GM10847 (cell line): ENCODE measurements around the gene ASPHD2.

Source experiments
- POLR2A ChIP-seq: IDR thresholded peaks from 2 replicates; pipeline ENCODE4 v1.6.1; 2011; ENCODE audit not compliant: insufficient read length; ENCODE audit errors: extremely low read depth

The ASPHD2 gene

DNA sequence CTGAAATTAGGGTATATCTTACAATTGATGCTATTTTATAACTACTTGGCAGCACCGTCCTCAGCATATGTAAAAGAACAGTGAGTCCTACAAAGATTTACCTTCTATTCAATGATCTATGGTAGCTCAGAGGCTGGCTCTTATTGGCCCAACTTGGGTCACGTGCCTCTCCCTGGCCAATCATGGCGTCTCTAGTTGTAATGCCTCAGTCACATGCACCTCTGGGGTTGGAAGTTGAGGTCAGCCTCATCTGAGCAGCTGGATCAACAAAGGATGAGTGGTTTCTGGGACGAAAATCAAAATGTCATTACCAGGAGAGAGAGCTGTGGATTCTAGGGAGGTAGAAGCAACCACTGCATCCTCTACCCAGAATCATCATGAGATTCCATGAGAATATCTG, 22.9 kb upstream of the ASPHD2 start:
- no peak for TF ChIP-seq POLR2A

DNA sequence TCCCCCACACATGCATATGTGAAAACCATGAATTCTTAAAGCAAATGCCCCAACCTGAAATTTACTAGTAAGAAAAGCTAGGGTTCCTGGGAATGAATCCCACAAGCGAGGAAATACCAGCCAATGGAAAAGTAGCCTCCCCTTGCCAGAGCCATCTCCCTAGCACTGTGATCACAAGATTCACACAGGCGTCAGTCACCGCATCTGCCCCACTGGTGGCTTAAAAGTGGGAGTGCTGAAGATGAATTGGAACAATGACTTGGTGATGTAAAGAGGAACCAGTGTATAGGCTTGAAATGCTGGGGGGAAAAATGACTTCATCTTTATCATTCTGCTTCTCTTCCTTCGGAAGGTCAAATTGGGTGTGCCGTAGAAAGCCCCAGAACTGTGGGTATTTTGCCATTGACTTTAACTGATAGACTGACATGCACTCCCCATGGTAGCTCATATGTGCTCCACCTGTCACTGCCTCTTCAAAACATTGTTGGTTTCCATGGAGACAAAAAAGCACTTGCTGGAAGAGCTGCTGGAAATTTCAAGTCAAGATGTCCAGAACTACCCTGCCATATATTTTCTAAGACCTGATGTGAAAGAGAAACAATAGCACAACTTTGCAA, 19.2 kb upstream of the ASPHD2 start:
- no peak for TF ChIP-seq POLR2A

GRCh38 chr22:26410386-26410785, 18.7 kb upstream of the ASPHD2 start:
- no peak for TF ChIP-seq POLR2A

DNA sequence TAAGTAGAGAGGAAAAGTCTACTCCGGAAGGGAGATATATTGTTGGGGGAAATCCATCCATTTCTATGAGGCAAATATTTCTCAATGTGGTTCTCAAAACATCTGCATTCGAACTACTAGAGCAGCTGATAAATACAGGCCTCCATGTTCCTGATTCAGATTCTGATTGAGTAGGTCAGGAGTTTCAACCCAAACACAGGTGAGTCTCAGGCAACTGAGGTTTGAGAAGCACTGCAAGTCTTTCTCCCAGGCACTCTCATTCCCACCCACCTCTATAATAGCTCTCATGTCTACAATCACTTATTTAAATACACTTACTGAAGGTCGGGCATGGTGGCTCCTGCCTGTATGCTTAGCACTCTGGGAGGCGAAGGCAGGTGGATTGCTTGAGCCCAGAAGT, 14.7 kb upstream of the ASPHD2 start:
- TF ChIP-seq POLR2A = no peak

- TF ChIP-seq POLR2A = no peak
Observed at GRCh38 chr22:26416256-26416655, 12.8 kb upstream of the ASPHD2 start.

- no peak for TF ChIP-seq POLR2A
Observed at GRCh38 chr22:26416670-26417276, 12.3 kb upstream of the ASPHD2 start.

- no peak for TF ChIP-seq POLR2A
Observed at GRCh38 chr22:26417406-26417805, 11.7 kb upstream of the ASPHD2 start.

DNA sequence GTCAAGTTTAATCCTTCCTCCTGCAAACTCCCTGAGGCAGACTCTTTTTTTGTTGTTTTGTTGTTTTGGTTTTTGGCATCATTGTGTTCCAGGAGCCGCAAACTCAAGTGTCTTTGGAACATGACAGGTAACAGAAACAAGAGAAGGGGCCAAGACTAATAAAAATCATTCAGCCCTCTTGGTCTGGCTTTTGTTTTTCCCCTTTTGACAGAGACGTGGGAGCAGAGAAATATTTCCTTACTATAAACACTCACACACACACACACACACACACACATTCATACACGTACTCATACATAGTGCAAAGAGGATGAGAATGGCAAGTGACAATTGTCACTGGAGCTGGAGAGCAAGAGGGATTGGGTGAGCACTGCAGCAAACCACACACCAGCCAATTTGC, 10.4 kb upstream of the ASPHD2 start:
- no peak for TF ChIP-seq POLR2A

DNA sequence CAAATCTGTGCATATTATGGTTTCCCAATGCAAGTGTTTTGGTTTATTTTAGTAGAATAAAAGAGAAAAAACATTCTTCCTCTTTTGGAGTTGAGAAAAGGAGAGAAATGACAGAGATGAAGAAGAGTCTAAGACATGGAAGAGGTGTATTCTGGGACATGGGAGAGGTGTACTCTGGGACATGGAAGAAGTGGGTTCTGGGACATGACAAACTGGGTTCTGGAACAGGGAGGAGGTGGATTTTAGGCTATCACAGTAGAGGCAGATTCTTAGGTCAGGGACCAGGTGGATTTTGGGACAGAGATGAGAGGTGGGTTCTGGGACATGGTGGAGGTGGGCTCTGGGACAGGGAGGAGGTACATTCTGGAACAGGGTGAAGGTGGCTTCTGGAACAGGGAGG, 2.1 kb upstream of the ASPHD2 start:
- TF ChIP-seq POLR2A = no peak

- TF ChIP-seq POLR2A = no peak
Observed at GRCh38 chr22:26429458-26430286, 612 bp downstream of the ASPHD2 start.

DNA sequence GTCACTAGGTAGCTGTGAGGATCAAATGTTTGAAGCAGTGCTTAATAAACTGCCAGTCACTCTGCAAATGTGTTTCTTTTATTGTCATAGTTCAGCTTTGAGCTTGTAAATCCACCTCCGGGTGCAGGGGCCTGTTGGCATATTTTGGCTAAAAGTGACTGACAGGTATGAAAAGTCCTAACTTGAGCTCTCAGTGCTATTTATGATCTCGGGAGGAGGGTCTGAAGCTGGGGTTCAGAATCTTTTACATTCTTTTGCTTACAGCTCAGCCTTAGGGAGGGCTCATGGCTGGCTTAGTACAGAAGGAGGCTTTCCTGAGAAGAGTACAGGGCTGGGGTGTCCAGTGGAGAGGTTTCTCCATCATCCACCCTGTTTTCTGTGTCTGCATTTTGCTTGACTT, 1.5 kb downstream of the ASPHD2 start:
- TF ChIP-seq POLR2A = no peak

DNA sequence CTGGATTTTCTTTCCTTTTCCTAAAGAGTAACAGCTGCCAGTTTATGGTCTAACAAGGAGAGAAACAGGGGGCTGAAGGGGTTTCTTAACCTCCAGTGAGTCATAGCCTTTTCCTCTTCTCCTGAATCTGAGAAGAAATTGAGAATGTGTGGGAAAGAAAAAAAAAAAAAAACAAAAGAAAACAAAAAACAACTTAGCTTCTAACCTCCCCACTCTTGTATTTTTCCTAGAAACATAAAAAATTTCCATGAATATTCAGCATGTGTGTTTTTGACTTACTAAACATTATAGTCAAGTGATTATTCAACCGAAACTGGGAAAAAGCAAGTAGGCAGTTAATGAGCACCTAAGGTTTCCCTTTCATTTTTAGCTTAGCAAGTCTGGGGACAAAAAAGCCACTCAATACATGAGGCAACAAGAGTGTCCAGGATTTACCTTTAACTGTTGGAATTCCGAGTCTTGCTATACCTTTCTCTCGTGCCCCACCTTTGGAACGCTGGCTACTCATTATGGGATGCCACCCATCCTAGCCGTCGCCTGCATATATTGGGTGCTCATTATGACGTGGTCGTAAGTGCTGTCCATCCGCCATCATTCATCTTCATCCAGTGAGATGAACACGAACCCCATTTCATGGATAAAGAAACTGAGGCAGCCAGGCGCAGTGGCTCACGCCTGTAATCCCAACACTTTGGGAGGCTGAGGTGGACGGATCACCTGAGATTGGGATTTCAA, 2.4 kb downstream of the ASPHD2 start:
- no peak for TF ChIP-seq POLR2A

DNA sequence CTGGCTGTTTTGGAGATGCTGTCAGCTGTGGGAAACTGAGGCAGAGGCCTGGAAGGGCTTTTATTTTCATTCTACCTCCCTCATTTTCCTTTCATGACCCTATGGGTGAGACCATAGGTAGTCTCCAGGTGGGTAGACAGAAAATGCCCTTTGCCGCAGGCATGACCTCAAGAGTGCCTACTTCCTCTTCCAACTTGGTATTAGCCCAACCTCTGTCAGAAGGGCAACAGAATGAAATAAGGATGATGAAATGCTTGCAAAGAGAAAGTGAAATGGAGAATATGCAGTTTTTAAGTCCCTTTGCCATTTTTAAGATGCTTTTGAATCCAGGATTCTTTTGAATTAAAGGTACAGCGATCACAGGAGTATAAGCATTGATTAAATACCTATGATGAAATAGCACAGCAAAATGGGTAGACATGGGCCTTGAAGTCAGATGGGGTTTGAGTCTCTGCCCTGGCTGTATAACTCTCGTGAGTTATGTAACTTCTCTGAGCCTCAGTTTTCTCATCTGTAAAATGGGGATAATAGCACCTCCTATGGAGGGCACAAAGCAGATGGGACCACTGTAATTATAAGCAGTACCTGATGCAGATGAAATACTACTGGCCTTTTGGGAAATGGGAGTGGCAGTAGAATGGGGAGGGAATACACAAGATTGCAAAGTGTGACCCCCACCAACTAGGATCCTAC, 3.7 kb downstream of the ASPHD2 start:
- no peak for TF ChIP-seq POLR2A

DNA sequence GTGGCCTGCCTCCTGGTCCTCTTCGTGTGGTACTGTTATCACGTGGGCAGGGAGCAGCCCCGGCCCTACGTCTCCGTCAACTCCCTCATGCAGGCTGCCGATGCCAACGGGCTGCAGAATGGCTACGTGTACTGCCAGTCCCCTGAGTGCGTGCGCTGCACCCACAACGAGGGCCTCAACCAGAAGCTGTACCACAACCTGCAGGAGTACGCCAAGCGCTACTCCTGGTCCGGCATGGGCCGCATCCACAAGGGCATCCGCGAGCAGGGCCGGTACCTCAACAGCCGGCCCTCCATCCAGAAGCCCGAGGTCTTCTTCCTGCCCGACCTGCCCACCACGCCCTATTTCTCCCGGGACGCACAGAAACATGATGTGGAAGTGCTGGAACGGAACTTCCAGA, 4.7 kb downstream of the ASPHD2 start:
- TF ChIP-seq POLR2A = no peak

DNA sequence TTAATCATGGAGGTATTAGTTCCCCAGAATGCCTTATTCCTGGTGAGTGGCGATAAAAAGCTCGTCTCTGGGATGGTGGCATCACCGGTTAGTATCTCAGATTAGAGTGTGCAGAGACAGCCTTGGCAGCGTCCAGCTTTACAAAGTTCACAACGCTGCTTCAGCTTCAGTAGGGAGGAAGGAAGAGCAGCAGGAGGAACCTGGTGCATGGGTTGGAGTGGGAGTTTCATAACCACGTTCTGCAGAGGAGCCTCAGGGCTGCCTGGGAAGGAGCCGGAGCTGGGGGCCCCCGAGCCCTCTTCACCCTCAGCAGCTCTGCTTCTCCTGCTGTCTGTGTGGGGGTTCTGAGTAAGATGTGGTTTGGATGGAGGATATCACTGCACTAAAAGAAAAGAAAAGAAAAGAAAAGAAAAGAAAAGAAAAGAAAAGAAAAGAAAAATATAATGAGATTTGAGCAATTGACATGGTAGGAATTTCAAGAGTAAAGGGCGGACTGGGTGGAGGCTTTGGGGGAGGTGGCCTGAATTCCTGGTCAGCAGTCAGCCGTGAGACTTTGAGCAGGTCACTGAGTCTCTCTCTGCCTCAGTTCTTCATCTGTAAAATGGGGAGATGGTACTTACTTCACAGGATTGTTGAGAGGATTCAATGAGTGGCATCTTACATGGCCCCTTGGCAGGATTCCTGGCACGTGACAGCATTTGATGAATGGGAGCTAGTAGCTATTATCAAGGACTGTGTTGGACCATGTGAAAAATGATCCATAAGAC, 6.5 kb downstream of the ASPHD2 start:
- no peak for TF ChIP-seq POLR2A
